Neural cell (in vitro differentiated cells): Measurements from ENCODE around the gene FCER2. TPM values are rescaled to one million over a fixed set of nuclear protein-coding genes. Genes with fewer than 3 reads are reported as not detected.

ENCODE experiments used
- H2AFZ ChIP-seq: fragments of 200-600, 300-800 bp; sonication (generic), shearing (Covaris generic); 2 replicates; pipeline ENCODE4 v1.6.0; 2014; ENCODE audit warnings: low read depth, mild to moderate bottlenecking, antibody characterized with exemption, low read length, moderate library complexity
- H3F3A ChIP-seq: fragments of 200-600 bp; shearing (Covaris generic); 2 replicates; pipeline ENCODE4 v1.6.1; 2016; ENCODE audit warnings: mild to moderate bottlenecking, moderate library complexity, mixed read lengths, antibody characterized with exemption, low read length; ENCODE audit not compliant: insufficient read depth, poor library complexity, severe bottlenecking
- H3K27ac ChIP-seq: fragments of 200-600, 300-800 bp; sonication (generic), shearing (Covaris generic); 2 replicates; pipeline ENCODE4 v1.5.1; 2014; ENCODE audit warnings: mild to moderate bottlenecking, low read length, moderate library complexity
- H3K27me3 ChIP-seq: fragments of 300-800, 200-600 bp; sonication (generic), shearing (Covaris generic); 2 replicates; pipeline ENCODE4 v1.6.0; 2014; ENCODE audit warnings: mild to moderate bottlenecking, low read depth, low read length, moderate library complexity; ENCODE audit not compliant: insufficient read depth
- H3K36me3 ChIP-seq: fragments of 300-800, 200-600 bp; sonication (generic), shearing (Covaris generic); 2 replicates; pipeline ENCODE4 v1.5.1; 2014; ENCODE audit warnings: mild to moderate bottlenecking, antibody characterized with exemption, low read length, moderate library complexity; ENCODE audit not compliant: insufficient read depth
- H3K4me2 ChIP-seq: fragments of 300-800, 200-600 bp; sonication (generic), shearing (Covaris generic); 2 replicates; pipeline ENCODE4 v1.6.0; 2014; ENCODE audit warnings: mild to moderate bottlenecking, low read length
- H3K4me3 ChIP-seq: fragments of 300-800, 200-600 bp; sonication (generic), shearing (Covaris generic); 2 replicates; pipeline ENCODE4 v1.5.1; 2014; ENCODE audit warnings: mild to moderate bottlenecking, low read length, moderate library complexity
- H3K79me2 ChIP-seq: fragments of 200-600 bp; shearing (Covaris generic); replicated peaks from 2 replicates; pipeline ENCODE4 v1.6.0; 2014; ENCODE audit warnings: mild to moderate bottlenecking, low read length, moderate library complexity; ENCODE audit not compliant: insufficient read depth
- H3K9ac ChIP-seq: fragments of 300-800, 200-600 bp; sonication (generic), shearing (Covaris generic); 2 replicates; pipeline ENCODE4 v1.6.1; 2016; ENCODE audit warnings: mild to moderate bottlenecking, low read length, mixed read lengths
- H3K9me2 ChIP-seq: fragments of 200-600 bp; shearing (Covaris generic); 2 replicates; pipeline ENCODE4 v1.6.1; 2016; ENCODE audit warnings: mild to moderate bottlenecking, low read length, mixed read lengths; ENCODE audit not compliant: insufficient read depth
- H3K9me3 ChIP-seq: fragments of 200-600, 300-800 bp; sonication (generic), shearing (Covaris generic); 2 replicates; pipeline ENCODE4 v1.6.1; 2016; ENCODE audit warnings: mild to moderate bottlenecking, mixed run types, low read length, moderate library complexity, mixed read lengths
- H4K20me1 ChIP-seq: fragments of 200-600 bp; shearing (Covaris generic); 2 replicates; pipeline ENCODE4 v1.6.1; 2016; ENCODE audit warnings: mild to moderate bottlenecking, mixed run types; ENCODE audit not compliant: insufficient read depth
- EP300 ChIP-seq: fragments of 450-650 bp; conservative IDR thresholded peaks from 2 replicates; pipeline ENCODE4 v1.6.1; 2014; ENCODE audit warnings: antibody characterized with exemption, mild to moderate bottlenecking, moderate library complexity; ENCODE audit not compliant: poor library complexity, severe bottlenecking
- EZH2 ChIP-seq: fragments of 200-600, 300-800 bp; shearing (Covaris generic), sonication (generic); IDR thresholded peaks from 2 replicates; pipeline ENCODE4 v1.6.1; 2014; ENCODE audit warnings: antibody characterized with exemption, low read length, borderline replicate concordance, mild to moderate bottlenecking; ENCODE audit not compliant: insufficient read depth, poor library complexity, severe bottlenecking
- MXI1 ChIP-seq: fragments of 450-650 bp; conservative IDR thresholded peaks from 2 replicates; pipeline ENCODE4 v1.6.1; 2014; ENCODE audit warnings: antibody characterized with exemption, mild to moderate bottlenecking; ENCODE audit not compliant: poor library complexity, severe bottlenecking
- POLR2AphosphoS5 ChIP-seq: IDR thresholded peaks from 2 replicates; pipeline ENCODE4 v1.6.1; 2012
- RAD21 ChIP-seq: fragments of 450-650 bp; conservative IDR thresholded peaks from 2 replicates; pipeline ENCODE4 v1.6.1; 2014; ENCODE audit warnings: antibody characterized with exemption, mild to moderate bottlenecking, moderate library complexity
- REST ChIP-seq: IDR thresholded peaks from 2 replicates; pipeline ENCODE4 v1.6.1; 2012; ENCODE audit warnings: borderline replicate concordance
- SMC3 ChIP-seq: fragments of 450-650 bp; conservative IDR thresholded peaks from 2 replicates; pipeline ENCODE4 v1.6.1; 2014; ENCODE audit warnings: antibody characterized with exemption, mild to moderate bottlenecking, moderate library complexity; ENCODE audit not compliant: poor library complexity
- TAF1 ChIP-seq: IDR thresholded peaks from 2 replicates; pipeline ENCODE4 v1.6.1; 2012; ENCODE audit warnings: low read depth
- polyA plus RNA-seq: library from polyadenylated mRNA; depleted of rRNA; stranded (reverse); fragments of >200 nt; gene quantifications from 2 replicates; pipeline ENCODE4 v1.2.3, GENCODE V29; 2014
- TF ChIP-seq, protein P1 (sequence below): fragments of 450-650 bp; IDR thresholded peaks from 2 replicates; pipeline ENCODE4 v1.5.1; 2014; ENCODE audit warnings: antibody characterized with exemption, mild to moderate bottlenecking, moderate library complexity; ENCODE audit not compliant: poor library complexity, severe bottlenecking

The FCER2 gene
- polyA plus RNA-seq, 1 donor from 2014 or later: not detected

- H3K79me2 ChIP-seq: no peaks in the 10 kb centered on the region
- H3K4me3 ChIP-seq: no peak overlapping the region
- H3K9me3 ChIP-seq: no peaks in the 10 kb centered on the region
- H3K27ac ChIP-seq: no peak overlapping the region
- no peaks in the 10 kb centered on the region for H3K9me2 ChIP-seq
- H3K27me3 ChIP-seq: no peaks in the 10 kb centered on the region
- TF ChIP-seq MXI1 (no peak), RAD21 (no peak)
- H3K4me2 ChIP-seq: no peak overlapping the region
- no peaks in the 10 kb centered on the region for H3F3A ChIP-seq
- no peaks in the 10 kb centered on the region for H3K36me3 ChIP-seq
- no peak overlapping the region for H2AFZ ChIP-seq
- no peaks in the 10 kb centered on the region for H4K20me1 ChIP-seq
- no peak overlapping the region for H3K9ac ChIP-seq
Observed at GRCh38 chr19:7694499-7694898, 7.4 kb downstream of the FCER2 start.

- no peaks in the 10 kb centered on the region for H4K20me1 ChIP-seq
- H3K27me3 ChIP-seq: no peaks in the 10 kb centered on the region
- no peak overlapping the region for H2AFZ ChIP-seq
Observed at GRCh38 chr19:7692417-7693088, 9.4 kb downstream of the FCER2 start.

More at GRCh38 chr19:7692417-7693088, 9.4 kb downstream of the FCER2 start:
- no peak overlapping the region for H3K9ac ChIP-seq
- no peaks in the 10 kb centered on the region for H3K9me3 ChIP-seq
- no peak overlapping the region for H3K27ac ChIP-seq
- TF ChIP-seq SMC3: no peak
- TF ChIP-seq MXI1: no peak
- no peak for TF ChIP-seq EZH2
- TF ChIP-seq REST: no peak
- no peak for TF ChIP-seq POLR2AphosphoS5
- TF ChIP-seq EP300: no peak
- TF ChIP-seq, protein P1, sequence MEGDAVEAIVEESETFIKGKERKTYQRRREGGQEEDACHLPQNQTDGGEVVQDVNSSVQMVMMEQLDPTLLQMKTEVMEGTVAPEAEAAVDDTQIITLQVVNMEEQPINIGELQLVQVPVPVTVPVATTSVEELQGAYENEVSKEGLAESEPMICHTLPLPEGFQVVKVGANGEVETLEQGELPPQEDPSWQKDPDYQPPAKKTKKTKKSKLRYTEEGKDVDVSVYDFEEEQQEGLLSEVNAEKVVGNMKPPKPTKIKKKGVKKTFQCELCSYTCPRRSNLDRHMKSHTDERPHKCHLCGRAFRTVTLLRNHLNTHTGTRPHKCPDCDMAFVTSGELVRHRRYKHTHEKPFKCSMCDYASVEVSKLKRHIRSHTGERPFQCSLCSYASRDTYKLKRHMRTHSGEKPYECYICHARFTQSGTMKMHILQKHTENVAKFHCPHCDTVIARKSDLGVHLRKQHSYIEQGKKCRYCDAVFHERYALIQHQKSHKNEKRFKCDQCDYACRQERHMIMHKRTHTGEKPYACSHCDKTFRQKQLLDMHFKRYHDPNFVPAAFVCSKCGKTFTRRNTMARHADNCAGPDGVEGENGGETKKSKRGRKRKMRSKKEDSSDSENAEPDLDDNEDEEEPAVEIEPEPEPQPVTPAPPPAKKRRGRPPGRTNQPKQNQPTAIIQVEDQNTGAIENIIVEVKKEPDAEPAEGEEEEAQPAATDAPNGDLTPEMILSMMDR: no peak
- no peak for TF ChIP-seq RAD21
- no peak for TF ChIP-seq TAF1
- H3K4me3 ChIP-seq: no peak overlapping the region
- no peaks in the 10 kb centered on the region for H3K9me2 ChIP-seq
- H3K4me2 ChIP-seq: no peak overlapping the region
- H3K79me2 ChIP-seq: no peaks in the 10 kb centered on the region
- no peaks in the 10 kb centered on the region for H3F3A ChIP-seq
- no peaks in the 10 kb centered on the region for H3K36me3 ChIP-seq
